IMR-90 (cell line): Measurements from ENCODE around the gene UBE2L3. TPM values are rescaled to one million over a fixed set of nuclear protein-coding genes. Genes with fewer than 3 reads are reported as not detected.

Experiments
- ATAC-seq: fragments of 200-7000 bp; cut with Tn5 transposase; 2 replicates; pipeline ENCODE4 v1.9.1; 2020; ENCODE audit warnings: low read depth, mild to moderate bottlenecking, moderate library complexity
- BruUV-seq: library from RNA; stranded (reverse); fragments of 400-500 nt; replicated peaks from 2 replicates; lab custom pipeline; 2021; lab: Mats Ljungman, UMichigan
- CTCF ChIA-PET: fragments of 300-600 bp; formaldehyde crosslinking; extraction: SDS; loops from one replicate; lab custom pipeline; 2021; ENCODE audit warnings: antibody characterized with exemption; lab: Yijun Ruan, JAX
- POLR2A ChIA-PET: fragments of 300-600 bp; sonication (Branson Sonifier 250); formaldehyde crosslinking; loops from one replicate; lab custom pipeline; 2022; ENCODE audit warnings: antibody characterized with exemption; ENCODE audit not compliant: unreplicated experiment; lab: Charles Lee
- DNase-seq: peaks from one replicate; pipeline ENCODE4 v3.0.0; 2013
- H2AFZ ChIP-seq: replicated peaks from 2 replicates; pipeline ENCODE3; 2013; ENCODE audit warnings: low read length, mild to moderate bottlenecking; ENCODE audit not compliant: poor library complexity
- H2AK5ac ChIP-seq: 2 replicates; pipeline ENCODE4 v1.6.1; 2013; ENCODE audit warnings: low read depth, low read length, inconsistent platforms
- H2AK9ac ChIP-seq: replicated peaks from 2 replicates; pipeline ENCODE3; 2013; ENCODE audit warnings: mild to moderate bottlenecking, low read depth, low read length, moderate library complexity; ENCODE audit not compliant: poor library complexity
- H2BK120ac ChIP-seq: 2 replicates; pipeline ENCODE4 v1.6.1; 2013; ENCODE audit warnings: low read depth, low read length, inconsistent platforms
- H2BK15ac ChIP-seq: 3 replicates; pipeline ENCODE4 v1.6.1; 2013; ENCODE audit warnings: low read depth, low read length, inconsistent platforms
- H2BK20ac ChIP-seq: 2 replicates; pipeline ENCODE4 v1.6.1; 2013; ENCODE audit warnings: low read depth, mild to moderate bottlenecking, inconsistent platforms, low read length, moderate library complexity
- H2BK5ac ChIP-seq: 2 replicates; pipeline ENCODE4 v1.6.1; 2013; ENCODE audit warnings: mild to moderate bottlenecking, low read depth, low read length, inconsistent platforms; ENCODE audit not compliant: poor library complexity, severe bottlenecking
- H3K14ac ChIP-seq: replicated peaks from 2 replicates; pipeline ENCODE4 v1.6.1; 2013; ENCODE audit warnings: low read depth, low read length, inconsistent platforms
- H3K18ac ChIP-seq: 2 replicates; pipeline ENCODE4 v1.6.1; 2013; ENCODE audit warnings: low read depth, low read length, control low read depth
- H3K23ac ChIP-seq: 2 replicates; pipeline ENCODE4 v1.6.1; 2013; ENCODE audit warnings: low read depth, low read length, inconsistent platforms
- H3K27ac ChIP-seq: 2 replicates; pipeline ENCODE4 v1.5.1; 2013; ENCODE audit warnings: mild to moderate bottlenecking, control low read depth, low read length; ENCODE audit not compliant: insufficient read depth
- H3K27me3 ChIP-seq: 2 replicates; pipeline ENCODE4 v1.6.1; 2013; ENCODE audit warnings: low read length; ENCODE audit not compliant: control insufficient read depth, insufficient read depth
- H3K36me3 ChIP-seq: 2 replicates; pipeline ENCODE4 v1.6.1; 2013; ENCODE audit warnings: low read length, mixed read lengths; ENCODE audit not compliant: control insufficient read depth, insufficient read depth
- H3K4ac ChIP-seq: 2 replicates; pipeline ENCODE4 v1.6.1; 2013; ENCODE audit warnings: low read depth, low read length, inconsistent platforms
- H3K4me1 ChIP-seq: 2 replicates; pipeline ENCODE4 v1.6.1; 2013; ENCODE audit warnings: low read length, mixed read lengths; ENCODE audit not compliant: control insufficient read depth, insufficient read depth
- H3K4me2 ChIP-seq: 2 replicates; pipeline ENCODE4 v1.6.1; 2013; ENCODE audit warnings: low read depth, mild to moderate bottlenecking, control low read depth, low read length, moderate library complexity
- H3K4me3 ChIP-seq: 2 replicates; pipeline ENCODE4 v1.5.1; 2013; ENCODE audit warnings: low read depth, mild to moderate bottlenecking, control low read depth, low read length, moderate library complexity; ENCODE audit not compliant: insufficient read depth
- H3K56ac ChIP-seq: 2 replicates; pipeline ENCODE4 v1.6.1; 2013; ENCODE audit warnings: low read length, inconsistent platforms; ENCODE audit not compliant: insufficient read depth; ENCODE audit errors: extremely low read depth
- H3K79me1 ChIP-seq, 2 experiments: 2 replicates each; pipeline ENCODE4 v1.6.1; 2013; ENCODE audit warnings: low read length in 2 of 2, inconsistent platforms in 1 of 2, low read depth in 1 of 2
- H3K9ac ChIP-seq: 2 replicates; pipeline ENCODE4 v1.6.1; 2013; ENCODE audit warnings: low read depth, low read length, control low read depth
- H3K9me1 ChIP-seq: 2 replicates; pipeline ENCODE4 v1.6.1; 2013; ENCODE audit warnings: low read length, inconsistent platforms; ENCODE audit not compliant: insufficient read depth
- H3K9me3 ChIP-seq: 2 replicates; pipeline ENCODE4 v1.6.1; 2013; ENCODE audit warnings: low read length; ENCODE audit not compliant: control insufficient read depth, insufficient read depth
- H4K20me1 ChIP-seq: 2 replicates; pipeline ENCODE4 v1.6.1; 2013; ENCODE audit warnings: low read length, inconsistent platforms; ENCODE audit not compliant: insufficient read depth
- H4K5ac ChIP-seq: 2 replicates; pipeline ENCODE4 v1.6.1; 2013; ENCODE audit warnings: mild to moderate bottlenecking, low read depth, low read length, control low read depth
- H4K8ac ChIP-seq, 2 experiments: 2 replicates each; pipeline ENCODE4 v1.6.1; 2013; ENCODE audit warnings: low read depth in 2 of 2, low read length in 2 of 2, control low read depth in 1 of 2, inconsistent platforms in 1 of 2
- H4K91ac ChIP-seq: 2 replicates; pipeline ENCODE4 v1.6.1; 2013; ENCODE audit warnings: low read depth, low read length, inconsistent platforms; ENCODE audit not compliant: insufficient read depth
- BHLHE40 ChIP-seq: fragments of 150-350 bp; IDR thresholded peaks from 2 replicates; pipeline ENCODE4 v1.6.1; 2016; ENCODE audit warnings: mild to moderate bottlenecking, low read depth, low read length
- CHD1 ChIP-seq: IDR thresholded peaks from 2 replicates; pipeline ENCODE4 v1.6.1; 2012; ENCODE audit warnings: low read depth, low read length, improper control_type of control experiment
- ELK1 ChIP-seq: fragments of 150-350 bp; IDR thresholded peaks from 2 replicates; pipeline ENCODE4 v1.6.1; 2016; ENCODE audit warnings: low read depth, mild to moderate bottlenecking, low read length, moderate library complexity, borderline replicate concordance
- FOS ChIP-seq: fragments of 150-350 bp; IDR thresholded peaks from 2 replicates; pipeline ENCODE4 v1.6.1; 2016; ENCODE audit warnings: low read depth, low read length
- MAFK ChIP-seq: IDR thresholded peaks from 2 replicates; pipeline ENCODE4 v1.6.1; 2012; ENCODE audit warnings: low read depth, low read length, improper control_type of control experiment
- MAZ ChIP-seq: IDR thresholded peaks from 2 replicates; pipeline ENCODE4 v1.6.1; 2012; ENCODE audit warnings: low read depth, mild to moderate bottlenecking, low read length, improper control_type of control experiment, moderate library complexity, borderline replicate concordance
- MXI1 ChIP-seq: IDR thresholded peaks from 2 replicates; pipeline ENCODE4 v1.6.1; 2012; ENCODE audit warnings: low read depth, mild to moderate bottlenecking, low read length, moderate library complexity, borderline replicate concordance
- NFE2L2 ChIP-seq: fragments of 150-350 bp; IDR thresholded peaks from 2 replicates; pipeline ENCODE4 v1.6.1; 2016; ENCODE audit warnings: low read depth, mild to moderate bottlenecking, low read length
- POLR2A ChIP-seq: IDR thresholded peaks from 2 replicates; pipeline ENCODE4 v1.6.1; 2012; ENCODE audit warnings: mild to moderate bottlenecking, low read depth, low read length
- RAD21 ChIP-seq: IDR thresholded peaks from 2 replicates; pipeline ENCODE4 v1.6.1; 2012; ENCODE audit warnings: low read length, improper control_type of control experiment
- RCOR1 ChIP-seq: IDR thresholded peaks from 2 replicates; pipeline ENCODE4 v1.6.1; 2012; ENCODE audit warnings: mild to moderate bottlenecking, low read length, improper control_type of control experiment; ENCODE audit not compliant: insufficient replicate concordance
- RFX5 ChIP-seq: IDR thresholded peaks from 2 replicates; pipeline ENCODE4 v1.8.0; 2012; ENCODE audit warnings: low read depth, mild to moderate bottlenecking, low read length, moderate library complexity
- SMC3 ChIP-seq: fragments of 150-350 bp; IDR thresholded peaks from 2 replicates; pipeline ENCODE4 v1.6.1; 2016; ENCODE audit warnings: low read depth, mild to moderate bottlenecking, antibody characterized with exemption, low read length, moderate library complexity
- USF2 ChIP-seq: fragments of 150-350 bp; IDR thresholded peaks from 2 replicates; pipeline ENCODE4 v1.6.1; 2017; ENCODE audit warnings: mild to moderate bottlenecking, antibody characterized with exemption, low read length, low read depth
- WGBS, 2 experiments: methylation state at CpG; one replicate each; pipeline versions ENCODE4 v1.1.5 to v1.1.7; 2013; ENCODE audit warnings: missing lambda C conversion rate in 2 of 2; ENCODE audit not compliant: insufficient read length in 1 of 2; ENCODE audit errors: extremely low coverage in 2 of 2; 5-methylcytosine and 5-hydroxymethylcytosine counted together
- dilution Hi-C: fragments of 300-500 bp; cut with HindIII; formaldehyde crosslinking; loops from one replicate; pipeline ENCODE4 v1.14.3; 2018; ENCODE audit warnings: low sequenced_read_pairs; ENCODE audit not compliant: unreplicated experiment
- in situ Hi-C: fragments of 300-500 bp; cut with MboI; formaldehyde crosslinking; loops from 3 replicates; pipeline ENCODE4 v1.14.3; 2019; ENCODE audit warnings: low sequenced_read_pairs, inconsistent platforms, mixed read lengths
- intact Hi-C: fragments of 100-400 bp; cut with micrococcal nuclease; formaldehyde crosslinking; loops from 2 replicates; pipeline ENCODE4 v1.10.0; 2022
- polyA plus RNA-seq, 3 experiments: library from polyadenylated mRNA; depleted of rRNA; stranded (reverse); fragments of >200 nt; gene quantifications; 2 replicates each; pipeline ENCODE4 v1.2.3, GENCODE V29; 2012; ENCODE audit warnings: low replicate concordance in 1 of 3
- total RNA-seq: library from RNA; depleted of rRNA; stranded (reverse); fragments of >200 nt; gene quantifications from 2 replicates; pipeline ENCODE4 v1.2.3, GENCODE V29; 2012

Gene UBE2L3
- total and polyA plus RNA-seq, 2 of the 4 experiments (the other 2 are of a cell fraction) = 29.0 to 72.9 TPM

- Histone ChIP-seq H3K4me1 (peaks cover 1% of the 10 kb centered on the region; the same call in 1 of the 2 replicates), H3K56ac (peak within 1 kb of the TSS; percentile 5; the same call in 1 of the 2 replicates), H4K8ac (peak within 1 kb of the TSS; percentile 71 to 81; a peak in 2 of 4 replicates), H3K27me3 (no peaks in the 10 kb centered on the region), H2BK15ac (no peak within 1 kb of the TSS), H3K23ac (peak within 1 kb of the TSS; percentile 46; the same call in 1 of the 2 replicates), H3K4me2 (peak within 1 kb of the TSS; percentile 94), H3K9ac (peak within 1 kb of the TSS; percentile 73), H3K9me3 (no peaks in the 10 kb centered on the region), H3K27ac (peak within 1 kb of the TSS; percentile 53; the same call in 1 of the 2 replicates), H2BK20ac (no peak within 1 kb of the TSS), H3K4ac (peak within 1 kb of the TSS; percentile 75), H2AK9ac (peak within 1 kb of the TSS; percentile 73), H2AFZ (peak within 1 kb of the TSS; percentile 98), H2BK120ac (no peak within 1 kb of the TSS), H3K79me1 (peaks cover 6 to 24% of the 10 kb centered on the region in 2 experiments; a peak in 3 of 4 replicates), H3K9me1 (peaks cover 5% of the 10 kb centered on the region), H3K36me3 (peaks cover 5% of the 10 kb centered on the region), H3K18ac (no peak within 1 kb of the TSS), H4K91ac (no peak within 1 kb of the TSS), H4K20me1 (peaks cover 14% of the 10 kb centered on the region), H2BK5ac (no peak within 1 kb of the TSS), H2AK5ac (peak within 1 kb of the TSS; percentile 67), H3K4me3 (peak within 1 kb of the TSS; percentile 87), H3K14ac (peak within 1 kb of the TSS; percentile 86), H4K5ac (no peak within 1 kb of the TSS)
- intact Hi-C loops = loop anchor here (1.0 kb wide), 1 partner anchor 12 kb away; the partner anchor contains the start of gene YDJC
- ChIA-PET CTCF (interaction anchor here (0.6 to 3.1 kb wide), 3 partner anchors 12 to 352 kb away, joined by 3 to 28 read pairs (median 3); partner anchors contain the start of gene YDJC), POLR2A (interaction anchor here (0.5 to 0.8 kb wide), 2 partner anchors 9 to 605 kb away, joined by 3 to 4 read pairs; no protein-coding TSS in a partner anchor)
- DNase-seq (peak; percentile 99), ATAC-seq (peak; percentile 98)
- dilution Hi-C loops = no loop called here
- in situ Hi-C loops = no loop called here
- TSS peak; percentile 56 for BruUV-seq
- WGBS, 2 experiments = 0% methylated on average over 50 of the region's 76 CpGs; no CpG with 5 or more reads in 1 of the 2 experiments
- TF ChIP-seq MAZ = peak; percentile 67; the same call in 1 of the 2 replicates
- no peak for TF ChIP-seq RCOR1
- peak; percentile 53; the same call in 1 of the 2 replicates for TF ChIP-seq FOS
- no peak for TF ChIP-seq NFE2L2
- TF ChIP-seq RFX5 = peak; percentile 76
- no peak for TF ChIP-seq SMC3
- TF ChIP-seq MAFK = no peak
- no peak for TF ChIP-seq RAD21
- no peak for TF ChIP-seq ELK1
- TF ChIP-seq POLR2A = peak; percentile 81
- TF ChIP-seq CHD1 = no peak
- TF ChIP-seq USF2 = no peak; the same call in 1 of the 2 replicates
- TF ChIP-seq BHLHE40 = no peak
- 0 out of 2 replicates have a peak, but pooled peaks have one; percentile 8 for TF ChIP-seq MXI1
These were observed 74.5 kb downstream of the UBE2L3 start, which contains the start of gene SDF2L1 for GRCh38 chr22:21641789-21642583. Gene SDF2L1 (plus strand): TSS chr22:21642302. CDS start chr22:21642337, 35 bp downstream.
